Measurements from ENCODE around the gene IGSF21. TPM values are rescaled to one million over a fixed set of nuclear protein-coding genes. Genes with fewer than 3 reads are reported as not detected.

IGSF21 gene
- total and polyA plus RNA-seq, 2 donors (not counting 1 experiment from before 2014, with no cell fraction given), result not detected

DNA sequence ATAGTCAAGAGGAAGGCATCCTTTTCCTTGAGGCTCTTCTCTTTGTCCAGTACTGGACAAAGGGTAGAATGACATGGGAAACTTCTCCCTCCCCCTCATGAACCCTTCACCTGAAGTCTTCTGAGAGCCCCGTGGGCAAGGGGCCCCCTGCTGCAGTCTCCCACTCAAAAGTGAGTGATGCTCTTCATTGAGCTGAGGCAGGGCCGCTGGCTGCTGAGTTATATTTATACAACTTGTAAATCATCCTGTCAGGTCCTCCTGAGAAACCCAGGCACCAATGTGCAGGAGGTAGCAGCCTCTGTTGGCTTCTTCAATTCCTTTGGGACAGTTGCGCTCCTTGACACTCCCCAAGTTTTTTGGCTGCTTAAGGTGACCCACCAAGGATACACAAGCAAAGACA lies 150.2 kb downstream of the IGSF21 start:
- Histone ChIP-seq H3K27me3 (replicated peaks in 1 of 4; ENCODE audit: control extremely low read depth in 1 of 4, control insufficient read depth in 3 of 4, insufficient read depth in 4 of 4, low read length in 3 of 4) (peaks cover 0 to 2% (median 0%) of the 10 kb centered on the region in 4 experiments), H2AFZ (ENCODE audit: insufficient read depth, low read depth, low read length, poor library complexity, severe bottlenecking) (no peak overlapping the region), H3K36me3 (replicated peaks in 1 of 2; ENCODE audit: control extremely low read depth in 1 of 2, control insufficient read depth in 1 of 2, extremely low read depth in 1 of 2, insufficient read depth in 2 of 2, low read length in 1 of 2) (no peaks in the 10 kb centered on the region), H3K4me1 (ENCODE audit: control insufficient read depth in 2 of 2, insufficient read depth in 2 of 2, low read length in 2 of 2) (no peaks in the 10 kb centered on the region), H3K4me3 (ENCODE audit: control extremely low read depth in 1 of 5, extremely low read depth in 1 of 5, insufficient read depth in 1 of 5, low read depth in 2 of 5, low read length in 4 of 5) (no peak overlapping the region), H3K79me2 (ENCODE audit: control insufficient read depth, insufficient read depth, low read length) (no peaks in the 10 kb centered on the region), H3K27ac (ENCODE audit: low read length in 2 of 2) (no peak overlapping the region), H3K9me3 (ENCODE audit: control extremely low read depth in 1 of 3, control insufficient read depth in 2 of 3, insufficient read depth in 1 of 3, low read length in 2 of 3) (peaks cover 0 to 14% (median 0%) of the 10 kb centered on the region in 3 donors), H3K4me2 (replicated peaks; ENCODE audit: low read depth, low read length, poor library complexity, severe bottlenecking) (no peak overlapping the region), H3K9ac (ENCODE audit: low read length) (no peak overlapping the region), H4K20me1 (ENCODE audit: control insufficient read depth, insufficient read depth, low read length, poor library complexity, severe bottlenecking) (no peaks in the 10 kb centered on the region)
- Mint-ChIP-seq H3K27ac (no peak overlapping the region), H3K9me3 (ENCODE audit: insufficient read depth) (peaks cover 2% of the 10 kb centered on the region), H3K4me3 (no peak overlapping the region), H3K4me1 (no peaks in the 10 kb centered on the region), H3K27me3 (peaks cover 21% of the 10 kb centered on the region)
- POLR2A ChIA-PET, result no interaction called here
- 79% methylated on average over 2 of the region's 3 CpGs for WGBS (ENCODE audit: insufficient coverage)
- no peak for DNase-seq
- ATAC-seq (ENCODE audit: low read depth), result no peak
- TF ChIP-seq EZH2 (IDR thresholded peaks at IDR 0.05; ENCODE audit: borderline replicate concordance, insufficient read depth, low read depth, low read length, poor library complexity, severe bottlenecking), result no peak
- TF ChIP-seq, protein P1, sequence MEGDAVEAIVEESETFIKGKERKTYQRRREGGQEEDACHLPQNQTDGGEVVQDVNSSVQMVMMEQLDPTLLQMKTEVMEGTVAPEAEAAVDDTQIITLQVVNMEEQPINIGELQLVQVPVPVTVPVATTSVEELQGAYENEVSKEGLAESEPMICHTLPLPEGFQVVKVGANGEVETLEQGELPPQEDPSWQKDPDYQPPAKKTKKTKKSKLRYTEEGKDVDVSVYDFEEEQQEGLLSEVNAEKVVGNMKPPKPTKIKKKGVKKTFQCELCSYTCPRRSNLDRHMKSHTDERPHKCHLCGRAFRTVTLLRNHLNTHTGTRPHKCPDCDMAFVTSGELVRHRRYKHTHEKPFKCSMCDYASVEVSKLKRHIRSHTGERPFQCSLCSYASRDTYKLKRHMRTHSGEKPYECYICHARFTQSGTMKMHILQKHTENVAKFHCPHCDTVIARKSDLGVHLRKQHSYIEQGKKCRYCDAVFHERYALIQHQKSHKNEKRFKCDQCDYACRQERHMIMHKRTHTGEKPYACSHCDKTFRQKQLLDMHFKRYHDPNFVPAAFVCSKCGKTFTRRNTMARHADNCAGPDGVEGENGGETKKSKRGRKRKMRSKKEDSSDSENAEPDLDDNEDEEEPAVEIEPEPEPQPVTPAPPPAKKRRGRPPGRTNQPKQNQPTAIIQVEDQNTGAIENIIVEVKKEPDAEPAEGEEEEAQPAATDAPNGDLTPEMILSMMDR (IDR thresholded peaks at IDR 0.05), result no peak
- intact Hi-C loops (cut with micrococcal nuclease), result no loop called here
- CTCF ChIA-PET, result no interaction called here

DNA sequence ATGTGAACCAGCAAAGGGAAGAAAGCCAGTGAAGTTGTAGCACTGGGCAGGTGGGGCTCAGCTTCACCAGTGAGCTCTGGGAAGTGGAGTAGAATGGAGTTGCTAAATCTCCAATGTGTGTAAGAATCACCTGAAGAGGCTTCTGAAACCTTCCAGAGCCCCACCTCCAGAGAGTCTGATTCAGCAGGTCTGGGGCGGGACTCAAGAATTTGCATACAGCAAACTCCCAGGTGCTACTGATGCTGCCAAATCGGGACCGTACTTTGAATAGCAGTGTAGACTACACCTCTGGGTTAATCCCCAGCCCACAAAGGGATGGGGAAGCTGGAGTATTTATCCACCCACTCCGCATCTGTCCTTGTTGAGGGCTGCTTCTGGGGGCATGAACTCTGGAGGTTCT lies 154.3 kb downstream of the IGSF21 start:
- WGBS (ENCODE audit: insufficient coverage), result 16% methylated on average over 2 of the region's 4 CpGs
- Mint-ChIP-seq H3K27me3 (peaks cover 13% of the 10 kb centered on the region), H3K4me3 (no peak overlapping the region), H3K9me3 (ENCODE audit: insufficient read depth) (peaks cover 2% of the 10 kb centered on the region), H3K4me1 (no peaks in the 10 kb centered on the region), H3K27ac (no peak overlapping the region)
- Histone ChIP-seq H3K4me3 (ENCODE audit: control extremely low read depth in 1 of 5, extremely low read depth in 1 of 5, insufficient read depth in 1 of 5, low read depth in 2 of 5, low read length in 4 of 5) (no peak overlapping the region), H3K79me2 (ENCODE audit: control insufficient read depth, insufficient read depth, low read length) (no peaks in the 10 kb centered on the region), H3K27me3 (replicated peaks in 1 of 4; ENCODE audit: control extremely low read depth in 1 of 4, control insufficient read depth in 3 of 4, insufficient read depth in 4 of 4, low read length in 3 of 4) (peaks cover 0 to 4% (median 0%) of the 10 kb centered on the region in 4 experiments), H3K27ac (ENCODE audit: low read length in 2 of 2) (no peak overlapping the region), H3K36me3 (replicated peaks in 1 of 2; ENCODE audit: control extremely low read depth in 1 of 2, control insufficient read depth in 1 of 2, extremely low read depth in 1 of 2, insufficient read depth in 2 of 2, low read length in 1 of 2) (no peaks in the 10 kb centered on the region), H3K4me1 (ENCODE audit: control insufficient read depth in 2 of 2, insufficient read depth in 2 of 2, low read length in 2 of 2) (no peaks in the 10 kb centered on the region), H3K9ac (ENCODE audit: low read length) (no peak overlapping the region), H3K4me2 (replicated peaks; ENCODE audit: low read depth, low read length, poor library complexity, severe bottlenecking) (no peak overlapping the region), H3K9me3 (ENCODE audit: control extremely low read depth in 1 of 3, control insufficient read depth in 2 of 3, insufficient read depth in 1 of 3, low read length in 2 of 3) (peaks cover 0 to 7% (median 0%) of the 10 kb centered on the region in 3 donors), H4K20me1 (ENCODE audit: control insufficient read depth, insufficient read depth, low read length, poor library complexity, severe bottlenecking) (no peaks in the 10 kb centered on the region), H2AFZ (ENCODE audit: insufficient read depth, low read depth, low read length, poor library complexity, severe bottlenecking) (no peak overlapping the region)
- intact Hi-C loops (cut with micrococcal nuclease), result no loop called here
- ATAC-seq (ENCODE audit: low read depth), result no peak
- ChIA-PET POLR2A (no interaction called here), CTCF (no interaction called here)
- no peak for DNase-seq
- no peak for TF ChIP-seq EZH2 (IDR thresholded peaks at IDR 0.05; ENCODE audit: borderline replicate concordance, insufficient read depth, low read depth, low read length, poor library complexity, severe bottlenecking)
- TF ChIP-seq, protein P1 (IDR thresholded peaks at IDR 0.05), result no peak
